GM12874 (cell line): ENCODE measurements around the gene CERS3.

Source experiments
- TF ChIP-seq, protein P1 (sequence below): IDR thresholded peaks from 2 replicates; pipeline ENCODE4 v1.5.1; 2011; ENCODE audit warnings: low read depth, mild to moderate bottlenecking, control low read depth, low read length, moderate library complexity; ENCODE audit not compliant: insufficient read depth

Gene CERS3

DNA sequence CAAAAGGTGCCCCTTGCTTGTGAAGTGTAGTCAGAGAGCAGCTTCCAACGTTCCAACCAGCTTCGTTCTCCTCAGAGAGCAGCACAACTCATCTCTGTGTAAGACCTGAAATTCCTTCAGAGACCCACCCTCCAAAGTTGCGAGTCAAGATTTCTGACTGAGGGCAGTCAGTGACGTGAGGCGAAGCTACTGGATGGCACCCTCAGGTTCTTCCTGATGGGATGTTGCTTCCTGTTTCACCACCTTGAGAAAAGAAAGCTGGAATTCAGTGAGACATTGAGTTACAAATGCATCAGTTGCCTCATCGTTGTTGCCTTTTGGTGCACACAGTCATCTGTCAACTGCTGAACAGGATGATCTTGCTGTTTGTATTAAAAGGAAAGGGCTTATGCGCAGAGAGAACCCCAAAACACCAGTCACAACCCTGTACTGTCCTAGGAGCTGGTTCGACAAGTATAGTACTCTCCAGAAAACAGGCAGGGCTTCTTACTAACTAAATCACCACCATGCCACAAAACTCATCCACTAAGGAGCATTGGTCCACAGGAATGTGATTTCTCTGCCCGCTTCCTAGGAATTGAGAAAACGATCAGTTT lies at the start of gene CERS3:
TSS of gene CERS3 (minus strand) at position 118 of the 596 bp plus-strand sequence. CDS start 27,101 bp downstream, outside the sequence.
- TF ChIP-seq, protein P1, sequence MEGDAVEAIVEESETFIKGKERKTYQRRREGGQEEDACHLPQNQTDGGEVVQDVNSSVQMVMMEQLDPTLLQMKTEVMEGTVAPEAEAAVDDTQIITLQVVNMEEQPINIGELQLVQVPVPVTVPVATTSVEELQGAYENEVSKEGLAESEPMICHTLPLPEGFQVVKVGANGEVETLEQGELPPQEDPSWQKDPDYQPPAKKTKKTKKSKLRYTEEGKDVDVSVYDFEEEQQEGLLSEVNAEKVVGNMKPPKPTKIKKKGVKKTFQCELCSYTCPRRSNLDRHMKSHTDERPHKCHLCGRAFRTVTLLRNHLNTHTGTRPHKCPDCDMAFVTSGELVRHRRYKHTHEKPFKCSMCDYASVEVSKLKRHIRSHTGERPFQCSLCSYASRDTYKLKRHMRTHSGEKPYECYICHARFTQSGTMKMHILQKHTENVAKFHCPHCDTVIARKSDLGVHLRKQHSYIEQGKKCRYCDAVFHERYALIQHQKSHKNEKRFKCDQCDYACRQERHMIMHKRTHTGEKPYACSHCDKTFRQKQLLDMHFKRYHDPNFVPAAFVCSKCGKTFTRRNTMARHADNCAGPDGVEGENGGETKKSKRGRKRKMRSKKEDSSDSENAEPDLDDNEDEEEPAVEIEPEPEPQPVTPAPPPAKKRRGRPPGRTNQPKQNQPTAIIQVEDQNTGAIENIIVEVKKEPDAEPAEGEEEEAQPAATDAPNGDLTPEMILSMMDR, result no peak

DNA sequence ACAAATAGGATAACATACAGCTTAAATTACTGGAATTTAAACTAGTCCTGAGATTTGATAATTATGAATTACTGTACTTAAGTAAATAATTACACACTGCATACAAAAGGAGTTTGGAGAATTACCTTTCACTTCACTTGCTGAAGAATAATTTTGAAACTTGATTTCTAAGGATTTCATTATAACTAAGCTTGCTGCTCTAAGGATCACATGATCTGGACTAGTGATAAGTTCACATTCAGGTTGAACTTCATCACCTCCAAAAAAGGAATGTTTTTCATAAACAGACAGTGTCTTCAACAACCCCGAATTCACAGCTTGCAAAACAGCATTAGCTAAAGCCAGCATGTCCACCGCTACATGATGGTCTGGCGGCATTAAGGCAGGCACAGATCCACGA lies 44.8 kb upstream of the CERS3 start:
- TF ChIP-seq, protein P1, result no peak

DNA sequence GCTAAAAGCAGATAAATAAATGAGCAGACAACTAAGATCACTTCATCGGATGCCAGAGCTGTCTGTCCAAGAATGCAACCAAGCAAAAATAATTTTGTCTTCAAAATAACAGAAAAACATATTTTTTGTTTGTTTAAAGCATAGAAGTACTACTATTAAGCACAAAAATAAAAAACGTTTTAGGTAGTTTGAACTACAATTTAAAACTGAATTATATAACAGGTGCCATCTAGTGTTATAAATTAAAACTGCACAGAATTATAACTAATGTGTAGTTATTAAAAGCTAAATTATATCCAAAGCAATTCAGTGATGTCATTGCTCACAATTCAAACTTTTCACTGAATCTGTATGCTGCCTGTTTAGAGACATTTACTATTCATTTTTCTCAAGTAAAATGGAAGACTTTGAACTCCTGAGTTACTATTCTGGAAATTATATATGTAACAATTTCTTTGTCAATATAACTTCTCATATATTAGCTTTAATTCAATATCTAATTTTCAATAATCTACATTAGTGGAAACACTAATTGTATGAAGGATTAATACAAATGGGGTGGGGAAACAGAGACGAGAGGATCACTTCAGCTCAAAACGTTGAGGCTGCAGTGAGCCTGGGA lies 43.7 kb upstream of the CERS3 start:
- TF ChIP-seq, protein P1, result no peak

DNA sequence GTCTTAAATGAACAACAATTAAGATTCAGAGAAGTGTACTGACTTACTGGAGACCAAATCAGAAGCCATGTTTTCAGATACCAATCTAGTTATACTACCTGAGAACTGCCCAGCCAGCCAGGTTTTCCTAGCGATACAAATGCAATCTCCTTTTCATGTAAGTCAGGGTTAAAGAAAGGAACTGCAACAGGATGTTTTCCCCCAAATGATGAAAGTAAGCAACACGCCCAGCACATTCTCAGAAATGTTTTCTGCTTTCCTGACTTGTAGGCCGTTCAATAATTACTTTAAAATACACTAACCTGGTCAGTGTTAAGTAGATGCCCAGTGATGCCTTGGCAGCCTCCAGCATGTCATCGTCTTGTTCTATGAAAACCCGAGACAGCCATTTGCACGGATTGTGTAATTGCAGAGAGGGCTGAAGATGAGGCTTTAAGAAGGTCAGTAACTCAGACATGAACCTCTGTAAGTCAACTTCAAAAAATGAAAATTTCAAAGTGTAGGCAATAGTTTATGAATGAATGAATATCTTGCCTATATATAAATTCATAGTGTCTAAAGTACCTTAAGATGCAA lies 42.9 kb upstream of the CERS3 start:
- TF ChIP-seq, protein P1, result no peak

DNA sequence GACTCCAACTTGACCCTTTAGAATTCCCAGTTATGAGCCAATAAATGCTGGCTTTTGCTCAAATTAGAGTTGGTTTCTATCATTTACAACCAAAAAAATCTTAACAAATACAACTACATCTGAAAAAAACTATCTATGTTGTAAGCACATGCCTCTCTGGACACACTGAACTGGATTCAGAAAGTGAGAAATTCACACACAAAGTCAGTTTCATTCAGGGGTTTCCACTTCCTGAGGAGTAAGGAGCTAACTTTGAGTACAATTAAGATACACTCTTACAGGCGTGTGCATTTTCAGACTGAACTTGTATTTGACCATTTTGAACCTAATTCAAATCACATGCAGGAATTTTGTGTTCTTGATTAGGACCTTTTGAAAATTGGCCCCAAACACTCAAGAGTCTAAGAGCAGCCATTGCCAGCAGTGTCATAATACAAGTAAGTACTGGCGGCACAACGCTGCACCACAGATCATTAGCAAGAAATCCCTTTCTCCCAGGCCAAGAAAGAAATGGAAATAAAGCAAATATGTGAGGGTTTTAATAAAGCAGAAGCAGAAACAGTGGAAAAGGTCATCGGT lies 42.1 kb upstream of the CERS3 start:
- TF ChIP-seq, protein P1, result no peak

DNA sequence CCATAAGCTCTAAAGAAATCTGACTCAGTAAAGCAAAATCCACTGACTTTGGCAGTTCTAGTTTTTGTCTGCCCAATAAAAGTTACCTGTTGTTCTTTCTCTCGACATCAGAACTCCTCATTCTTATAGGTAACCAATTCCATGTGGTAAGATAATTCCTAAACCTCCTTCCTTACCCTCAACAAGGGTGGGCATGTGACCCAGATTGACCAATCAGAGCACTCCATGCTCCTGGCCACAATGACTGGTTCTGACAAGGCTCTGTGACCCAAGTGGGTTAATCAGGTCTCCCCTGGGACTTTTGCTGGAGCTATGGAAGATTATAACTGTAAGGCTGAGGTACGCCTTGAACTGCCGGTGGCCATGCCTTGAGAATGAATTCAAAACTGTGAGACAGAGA lies 41.5 kb upstream of the CERS3 start:
- TF ChIP-seq, protein P1, result no peak

DNA sequence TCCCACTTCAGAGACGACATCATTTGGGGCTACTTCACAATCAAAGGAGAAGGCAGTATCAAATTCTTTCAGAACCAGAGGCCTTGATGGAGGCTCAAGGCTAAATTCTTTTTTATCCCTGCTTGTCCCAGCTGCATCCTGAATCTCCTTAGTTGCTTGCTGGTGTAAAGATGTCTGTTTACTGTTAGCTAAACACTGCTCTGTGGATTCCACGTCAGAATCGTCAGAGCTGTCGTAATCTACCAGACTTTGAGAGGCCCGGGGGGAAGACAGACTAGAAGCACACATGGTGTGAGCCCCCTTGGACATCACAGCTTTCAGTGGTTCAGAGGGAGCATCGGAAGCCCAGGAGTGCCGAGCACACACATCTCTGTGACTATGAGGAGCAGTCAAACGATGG lies 40.6 kb upstream of the CERS3 start:
- TF ChIP-seq, protein P1, result no peak
